HUES6 (cell line): ENCODE measurements around the gene FBXO22.

Source experiments
- H3K27ac ChIP-seq: 2 replicates; pipeline ENCODE4 v1.7.0; 2013; ENCODE audit warnings: low read depth, mild to moderate bottlenecking, low read length, inconsistent platforms
- H3K27me3 ChIP-seq: 2 replicates; pipeline ENCODE4 v1.6.1; 2013; ENCODE audit warnings: low read length; ENCODE audit not compliant: control insufficient read depth, insufficient read depth
- H3K36me3 ChIP-seq: 2 replicates; pipeline ENCODE4 v1.6.1; 2013; ENCODE audit warnings: low read length; ENCODE audit not compliant: control insufficient read depth, insufficient read depth
- H3K4me1 ChIP-seq: 2 replicates; pipeline ENCODE4 v1.6.1; 2013; ENCODE audit warnings: low read length; ENCODE audit not compliant: control insufficient read depth, insufficient read depth
- H3K4me3 ChIP-seq: 2 replicates; pipeline ENCODE4 v1.5.1; 2013; ENCODE audit warnings: low read depth, low read length
- H3K9ac ChIP-seq: one replicate; pipeline ENCODE4 v1.6.1; 2013; ENCODE audit warnings: mild to moderate bottlenecking, low read length
- H3K9me3 ChIP-seq: 2 replicates; pipeline ENCODE4 v1.6.1; 2013; ENCODE audit warnings: low read depth, low read length; ENCODE audit not compliant: control insufficient read depth, insufficient read depth

The FBXO22 gene

GRCh38 chr15:75930866-75931265, 27.2 kb downstream of the FBXO22 start:
- Histone ChIP-seq H3K9me3 (no peaks in the 10 kb centered on the region), H3K4me3 (no peak overlapping the region), H3K9ac (no peak overlapping the region), H3K4me1 (peaks cover 15% of the 10 kb centered on the region), H3K27me3 (no peaks in the 10 kb centered on the region), H3K27ac (no peak overlapping the region), H3K36me3 (peaks cover 60% of the 10 kb centered on the region)

- Histone ChIP-seq H3K36me3 (peaks cover 14% of the 10 kb centered on the region), H3K27ac (no peak overlapping the region), H3K27me3 (no peaks in the 10 kb centered on the region), H3K4me1 (no peaks in the 10 kb centered on the region), H3K4me3 (no peak overlapping the region), H3K9ac (no peak overlapping the region), H3K9me3 (peaks cover 12% of the 10 kb centered on the region; the same call in 1 of the 2 replicates)
These were observed 38.8 kb downstream of the FBXO22 start for GRCh38 chr15:75942464-75942863.

- Histone ChIP-seq H3K27me3 (no peaks in the 10 kb centered on the region), H3K9me3 (peaks cover 8% of the 10 kb centered on the region; the same call in 1 of the 2 replicates), H3K36me3 (peaks cover 7% of the 10 kb centered on the region), H3K4me1 (no peaks in the 10 kb centered on the region), H3K4me3 (no peak overlapping the region), H3K9ac (no peak overlapping the region), H3K27ac (no peak overlapping the region)
These were observed 39.6 kb downstream of the FBXO22 start for GRCh38 chr15:75943246-75943645.

DNA sequence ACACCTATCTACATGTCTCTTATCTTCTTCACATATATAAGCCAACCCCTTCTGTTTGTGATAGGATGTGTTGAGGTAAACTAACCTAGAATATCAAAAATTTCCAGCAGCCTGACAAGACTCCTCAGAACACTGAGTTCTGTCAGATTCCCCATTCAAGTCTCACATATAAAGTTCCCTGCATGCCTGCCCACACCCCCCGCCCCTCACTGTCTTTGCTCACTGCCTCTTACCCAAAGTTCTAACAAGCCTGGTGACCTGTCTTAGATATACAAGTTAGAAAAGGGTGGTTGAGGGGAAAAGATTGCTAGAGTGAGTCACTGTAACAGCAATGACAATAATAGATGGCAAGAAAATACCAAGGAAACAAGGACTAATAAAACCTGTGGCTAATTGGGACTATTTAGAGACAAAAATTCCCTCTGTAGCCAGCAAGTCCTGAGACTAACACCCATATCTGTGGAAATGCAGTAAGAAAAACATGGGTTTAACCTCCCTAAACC, 40.1 kb downstream of the FBXO22 start:
- Histone ChIP-seq H3K4me1 (no peaks in the 10 kb centered on the region), H3K27me3 (no peaks in the 10 kb centered on the region), H3K9ac (no peak overlapping the region), H3K27ac (no peak overlapping the region), H3K4me3 (no peak overlapping the region), H3K36me3 (peaks cover 1% of the 10 kb centered on the region; the same call in 1 of the 2 replicates), H3K9me3 (peaks cover 8% of the 10 kb centered on the region; the same call in 1 of the 2 replicates)

- Histone ChIP-seq H3K4me3 (no peak overlapping the region), H3K9ac (no peak overlapping the region), H3K4me1 (no peaks in the 10 kb centered on the region), H3K36me3 (no peaks in the 10 kb centered on the region), H3K27me3 (no peaks in the 10 kb centered on the region), H3K27ac (no peak overlapping the region), H3K9me3 (no peaks in the 10 kb centered on the region)
These were observed 42.3 kb downstream of the FBXO22 start for GRCh38 chr15:75945953-75946352.

GRCh38 chr15:75947092-75947491, 43.4 kb downstream of the FBXO22 start:
- Histone ChIP-seq H3K4me3 (no peak overlapping the region), H3K9me3 (no peaks in the 10 kb centered on the region), H3K36me3 (no peaks in the 10 kb centered on the region), H3K4me1 (no peaks in the 10 kb centered on the region), H3K27me3 (no peaks in the 10 kb centered on the region), H3K9ac (no peak overlapping the region), H3K27ac (no peak overlapping the region)

DNA sequence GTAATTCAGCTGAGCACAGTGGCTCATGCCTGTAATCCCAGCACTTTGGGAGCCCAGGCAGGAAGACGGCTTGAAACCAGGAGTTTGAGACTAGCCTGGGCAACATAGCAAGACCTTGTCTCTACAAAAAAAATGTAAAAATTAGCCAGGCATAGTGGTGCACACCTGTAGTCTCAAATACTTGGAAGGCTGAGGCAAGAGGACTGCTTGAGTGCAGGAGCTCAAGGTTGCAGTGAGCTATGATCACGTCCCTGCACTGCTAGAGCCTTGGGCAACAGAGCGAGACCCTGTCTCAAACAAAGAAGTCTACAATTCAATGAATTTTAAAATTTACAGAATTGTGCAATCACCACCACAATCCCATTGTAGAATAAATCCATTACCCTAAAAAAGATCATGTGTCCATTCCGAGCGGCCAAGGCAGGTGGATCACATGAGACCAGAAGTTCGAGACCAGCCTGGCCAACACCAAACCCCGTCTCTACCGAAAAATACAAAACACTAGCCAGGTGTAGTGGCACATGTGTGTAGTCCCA, 45.2 kb downstream of the FBXO22 start:
- H3K27me3 ChIP-seq = no peaks in the 10 kb centered on the region
- H3K27ac ChIP-seq = no peak overlapping the region
- H3K36me3 ChIP-seq = no peaks in the 10 kb centered on the region
- H3K9me3 ChIP-seq = no peaks in the 10 kb centered on the region
- H3K4me1 ChIP-seq = no peaks in the 10 kb centered on the region
- no peak overlapping the region for H3K9ac ChIP-seq
- no peak overlapping the region for H3K4me3 ChIP-seq

GRCh38 chr15:75952525-75952924, 48.8 kb downstream of the FBXO22 start:
- no peaks in the 10 kb centered on the region for H3K4me1 ChIP-seq
- no peak overlapping the region for H3K9ac ChIP-seq
- no peak overlapping the region for H3K27ac ChIP-seq
- H3K27me3 ChIP-seq = no peaks in the 10 kb centered on the region
- H3K9me3 ChIP-seq = no peaks in the 10 kb centered on the region
- H3K36me3 ChIP-seq = no peaks in the 10 kb centered on the region
- H3K4me3 ChIP-seq = no peak overlapping the region

DNA sequence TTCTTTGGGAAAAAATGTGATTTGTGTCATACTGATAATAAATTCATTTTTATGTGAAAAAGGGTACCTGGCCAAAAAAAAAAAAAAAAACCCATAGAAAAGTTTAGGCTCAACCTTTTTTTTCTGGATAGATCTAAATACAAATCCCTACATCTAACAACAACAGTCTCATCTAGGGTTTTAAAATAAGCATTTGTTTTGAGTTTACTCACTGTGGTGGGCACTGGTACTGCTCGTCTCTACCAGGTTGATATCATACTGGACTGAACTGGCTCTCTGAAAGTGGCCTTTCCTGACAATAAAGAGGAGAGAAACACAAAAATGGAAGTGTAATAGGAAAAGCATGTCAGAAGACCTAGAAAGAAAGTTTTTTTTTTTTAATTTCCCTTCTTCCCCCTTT, 52.0 kb downstream of the FBXO22 start:
- Histone ChIP-seq H3K36me3 (no peaks in the 10 kb centered on the region), H3K9me3 (no peaks in the 10 kb centered on the region), H3K4me1 (no peaks in the 10 kb centered on the region), H3K27ac (no peak overlapping the region), H3K4me3 (no peak overlapping the region), H3K27me3 (no peaks in the 10 kb centered on the region), H3K9ac (no peak overlapping the region)

DNA sequence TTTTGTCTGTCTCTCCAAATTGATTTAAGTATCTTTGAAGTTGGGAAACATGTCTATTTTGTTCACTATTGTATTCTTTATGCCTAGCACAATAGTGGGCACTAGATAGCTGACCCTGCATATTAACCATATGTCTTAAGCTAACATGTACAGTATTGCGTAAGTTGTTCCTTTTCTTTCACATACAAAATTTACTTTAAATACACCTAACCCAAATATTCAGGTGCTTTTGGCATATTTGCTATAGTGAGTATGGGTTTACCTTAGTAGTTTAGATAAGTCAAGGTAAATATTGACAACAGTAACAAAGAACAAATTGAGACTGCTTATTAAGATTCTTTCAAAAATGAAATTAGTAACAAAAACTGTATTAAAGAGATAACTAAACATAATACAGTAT, 57.7 kb downstream of the FBXO22 start:
- H3K9ac ChIP-seq = no peak overlapping the region
- H3K4me1 ChIP-seq = peaks cover 5% of the 10 kb centered on the region; the same call in 1 of the 2 replicates
- H3K27ac ChIP-seq = no peak overlapping the region
- 0 out of 2 replicates have a peak, but pooled peaks cover 2% of the 10 kb centered on the region for H3K9me3 ChIP-seq
- H3K4me3 ChIP-seq = no peak overlapping the region
- no peaks in the 10 kb centered on the region for H3K27me3 ChIP-seq
- H3K36me3 ChIP-seq = no peaks in the 10 kb centered on the region

- Histone ChIP-seq H3K9me3 (0 out of 2 replicates have a peak, but pooled peaks cover 2% of the 10 kb centered on the region), H3K27ac (no peak overlapping the region), H3K27me3 (no peaks in the 10 kb centered on the region), H3K36me3 (no peaks in the 10 kb centered on the region), H3K9ac (no peak overlapping the region), H3K4me1 (peaks cover 5% of the 10 kb centered on the region; the same call in 1 of the 2 replicates), H3K4me3 (no peak overlapping the region)
These were observed 62.4 kb downstream of the FBXO22 start for GRCh38 chr15:75966073-75966472.
